Dendritic cell treated with granulocyte-macrophage colony-stimulating factor and Interleukin-4, amounts not matched to agents 40 ng/mL and 50 ng/mL, for 4 days (primary cell): ENCODE measurements around the gene SLC12A2.

Experiments
- H3K27ac Mint-ChIP-seq: one replicate; pipeline ENCODE4 v1.8.0; 2022; ENCODE audit warnings: mild to moderate bottlenecking, mixed read lengths
- H3K27me3 Mint-ChIP-seq: one replicate; pipeline ENCODE4 v1.8.0; 2022; ENCODE audit warnings: mild to moderate bottlenecking, mixed read lengths
- H3K36me3 Mint-ChIP-seq: one replicate; pipeline ENCODE4 v1.8.0; 2022; ENCODE audit warnings: low read depth, mixed read lengths
- H3K4me1 Mint-ChIP-seq: one replicate; pipeline ENCODE4 v1.8.0; 2022; ENCODE audit warnings: low read depth, mixed read lengths
- H3K4me3 Mint-ChIP-seq: one replicate; pipeline ENCODE4 v1.8.0; 2022; ENCODE audit warnings: mild to moderate bottlenecking, moderate library complexity, mixed read lengths
- H3K9me3 Mint-ChIP-seq: one replicate; pipeline ENCODE4 v1.8.0; 2022; ENCODE audit warnings: mixed read lengths
- intact Hi-C: fragments of 100-400 bp; cut with micrococcal nuclease; formaldehyde crosslinking; loops from one replicate; pipeline ENCODE4 v1.15.0; 2022

SLC12A2 gene

DNA sequence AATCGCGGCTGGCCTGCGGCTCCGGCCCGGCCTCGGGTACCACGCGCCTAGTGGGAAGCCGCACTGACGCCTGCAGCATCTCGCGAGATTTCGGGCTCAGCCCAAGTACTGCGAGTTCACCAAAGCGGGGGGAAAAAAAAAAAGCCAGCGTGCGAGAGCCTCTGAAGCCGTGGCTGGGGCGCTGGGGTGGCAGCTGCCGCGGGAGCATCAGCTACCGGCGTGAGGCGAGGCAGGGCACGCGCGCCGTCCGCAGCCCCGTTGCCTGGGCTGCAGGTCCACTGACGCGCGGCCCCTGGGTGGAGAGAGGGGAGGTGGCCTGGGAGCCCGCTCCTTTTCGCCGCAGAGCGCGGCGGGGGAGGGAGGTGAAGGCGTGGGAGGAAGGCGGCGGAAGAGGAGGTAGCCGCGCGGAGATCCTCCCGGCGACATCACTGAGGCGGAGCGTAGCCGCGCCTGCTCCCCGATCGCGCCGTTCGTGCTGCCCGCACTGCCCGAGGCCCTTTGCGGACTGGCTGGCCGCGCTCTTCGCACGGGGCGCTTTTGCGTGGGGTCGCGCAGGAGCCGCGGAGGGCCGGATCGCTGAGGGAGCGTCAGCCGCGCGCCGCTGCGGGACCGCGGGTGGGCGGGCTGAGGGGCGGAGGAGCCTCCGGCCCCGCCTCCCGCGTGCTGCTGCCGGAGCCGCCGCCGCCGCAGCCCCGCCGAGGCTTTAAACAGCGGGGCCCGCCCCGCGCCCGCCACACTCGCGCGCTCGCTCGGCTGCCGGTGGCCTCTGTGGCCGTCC lies at the start of gene SLC12A2:
TSS of gene SLC12A2 (plus strand) at position 734 of the 778 bp plus-strand sequence. CDS start 189 bp downstream, outside the sequence.
- H3K4me3 Mint-ChIP-seq: peak within 1 kb of the TSS; percentile 87
- H3K4me1 Mint-ChIP-seq: peaks cover 39% of the 10 kb centered on the region
- peaks cover 13% of the 10 kb centered on the region for H3K27me3 Mint-ChIP-seq
- intact Hi-C loops: loop anchor here (5.0 to 10.0 kb wide), 4 partner anchors 248 to 1012 kb away; partner anchors contain the start of genes FBN2, ISOC1 and PRRC1
- H3K27ac Mint-ChIP-seq: peak within 1 kb of the TSS; percentile 85
- H3K9me3 Mint-ChIP-seq: no peaks in the 10 kb centered on the region
- H3K36me3 Mint-ChIP-seq: peaks cover 7% of the 10 kb centered on the region

DNA sequence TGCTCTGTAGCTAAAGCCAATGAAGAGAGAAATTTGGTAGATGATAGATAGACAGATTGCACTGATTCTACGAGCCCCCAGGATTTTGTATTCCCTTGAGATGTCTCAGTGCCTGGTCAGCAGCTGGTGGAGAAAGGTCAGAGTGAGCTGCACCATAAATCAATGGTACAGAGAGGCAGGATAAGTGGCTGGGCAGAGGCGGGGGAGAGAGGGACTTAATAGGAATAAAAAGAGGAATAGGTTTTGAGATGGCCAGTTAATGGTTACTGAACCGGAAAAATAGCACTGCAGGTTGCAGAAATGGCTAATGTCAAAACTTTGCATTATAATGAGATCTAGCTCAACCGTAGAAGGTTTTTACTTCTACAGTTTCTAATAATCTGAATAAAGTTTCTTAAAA lies 47.9 kb upstream of the SLC12A2 start:
- Mint-ChIP-seq H3K27ac (no peak overlapping the region), H3K9me3 (peaks cover 32% of the 10 kb centered on the region), H3K4me3 (no peak overlapping the region), H3K27me3 (no peaks in the 10 kb centered on the region), H3K4me1 (no peaks in the 10 kb centered on the region), H3K36me3 (no peaks in the 10 kb centered on the region)
- intact Hi-C loops: no loop called here

DNA sequence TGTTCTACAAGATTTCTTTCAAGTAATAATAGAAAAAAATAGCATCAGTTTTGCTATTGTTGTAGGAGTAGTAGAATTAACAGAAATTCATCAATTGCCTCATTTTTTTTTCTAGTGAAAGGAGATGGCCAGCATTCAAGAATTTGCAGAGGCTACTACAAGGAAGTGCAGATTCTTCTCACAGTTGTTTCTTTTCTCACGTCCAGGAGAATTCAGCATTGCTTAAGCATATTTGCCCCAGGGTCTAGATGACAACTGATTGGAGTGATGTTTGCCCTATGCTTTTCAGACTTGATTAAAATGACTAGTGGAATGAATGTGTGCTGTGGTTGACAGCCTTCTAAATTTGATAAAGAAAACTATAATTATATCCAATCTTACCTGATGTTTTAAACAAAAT lies 46.6 kb upstream of the SLC12A2 start:
- no peaks in the 10 kb centered on the region for H3K36me3 Mint-ChIP-seq
- peaks cover 21% of the 10 kb centered on the region for H3K9me3 Mint-ChIP-seq
- H3K4me1 Mint-ChIP-seq: no peaks in the 10 kb centered on the region
- no peaks in the 10 kb centered on the region for H3K27me3 Mint-ChIP-seq
- no peak overlapping the region for H3K4me3 Mint-ChIP-seq
- intact Hi-C loops: no loop called here
- no peak overlapping the region for H3K27ac Mint-ChIP-seq

DNA sequence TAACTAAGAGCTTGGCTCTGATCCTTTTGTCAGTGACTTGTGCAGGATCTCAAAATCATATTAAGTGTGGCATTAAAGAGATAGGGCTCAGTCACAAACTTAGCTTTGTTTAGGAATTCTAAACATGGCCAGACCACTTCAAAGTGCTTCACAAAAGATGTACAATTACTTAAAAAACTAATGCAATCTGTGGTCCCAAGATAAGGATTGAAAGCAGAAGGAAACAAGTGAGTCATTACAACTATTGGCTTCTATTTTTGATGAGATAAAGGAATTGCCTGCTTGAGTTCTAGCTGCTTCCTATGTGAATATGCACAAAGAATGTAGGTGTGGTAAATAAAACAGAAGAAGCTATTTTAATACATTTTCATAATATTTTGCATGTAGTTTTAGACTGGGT lies 44.9 kb upstream of the SLC12A2 start:
- Mint-ChIP-seq H3K36me3 (no peaks in the 10 kb centered on the region), H3K4me3 (no peak overlapping the region), H3K9me3 (peaks cover 11% of the 10 kb centered on the region), H3K27ac (no peak overlapping the region), H3K27me3 (no peaks in the 10 kb centered on the region), H3K4me1 (no peaks in the 10 kb centered on the region)
- intact Hi-C loops: no loop called here

DNA sequence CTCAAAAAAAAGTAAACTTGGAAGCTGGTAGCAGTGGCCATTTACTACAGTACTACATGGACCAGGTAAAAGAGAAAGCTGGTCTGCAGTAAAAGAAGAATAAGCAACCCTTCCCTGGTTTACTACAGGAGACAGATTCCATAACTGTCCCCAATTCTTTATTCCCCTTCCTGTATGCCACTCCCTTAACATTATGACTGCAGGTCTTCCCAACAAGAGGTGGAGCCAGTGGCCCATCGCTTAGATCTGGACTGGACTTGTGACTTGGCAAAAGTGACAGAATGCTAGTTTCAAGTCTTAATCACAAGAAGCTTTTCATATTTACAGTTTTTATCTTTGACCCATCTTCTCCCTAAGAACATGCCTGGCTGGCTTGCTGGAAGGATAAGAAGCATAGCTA lies 42.6 kb upstream of the SLC12A2 start:
- Mint-ChIP-seq H3K27ac (no peak overlapping the region), H3K27me3 (no peaks in the 10 kb centered on the region), H3K36me3 (peaks cover 11% of the 10 kb centered on the region), H3K9me3 (peaks cover 11% of the 10 kb centered on the region), H3K4me1 (no peaks in the 10 kb centered on the region), H3K4me3 (no peak overlapping the region)
- intact Hi-C loops: no loop called here

DNA sequence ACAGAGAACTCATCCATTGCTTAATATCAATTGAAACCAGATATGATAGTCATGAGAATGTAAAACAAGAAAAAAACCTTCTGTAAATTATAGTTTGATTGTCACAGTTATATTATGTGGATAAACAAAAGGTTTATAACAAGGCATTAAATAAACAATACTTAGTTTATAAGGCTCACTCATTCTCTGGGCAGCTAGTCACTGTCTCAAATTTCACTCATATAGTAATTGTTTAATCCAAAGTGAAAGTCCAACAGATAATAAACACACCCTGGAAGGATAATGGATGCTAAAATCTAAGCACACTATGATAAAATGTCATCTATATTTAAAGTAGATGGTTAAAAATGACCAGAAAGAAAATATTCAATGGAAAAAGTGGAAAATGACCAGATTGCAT lies 30.8 kb upstream of the SLC12A2 start:
- H3K27ac Mint-ChIP-seq: no peak overlapping the region
- intact Hi-C loops: no loop called here
- H3K4me1 Mint-ChIP-seq: no peaks in the 10 kb centered on the region
- peaks cover 9% of the 10 kb centered on the region for H3K9me3 Mint-ChIP-seq
- no peaks in the 10 kb centered on the region for H3K27me3 Mint-ChIP-seq
- no peak overlapping the region for H3K4me3 Mint-ChIP-seq
- H3K36me3 Mint-ChIP-seq: peaks cover 10% of the 10 kb centered on the region

DNA sequence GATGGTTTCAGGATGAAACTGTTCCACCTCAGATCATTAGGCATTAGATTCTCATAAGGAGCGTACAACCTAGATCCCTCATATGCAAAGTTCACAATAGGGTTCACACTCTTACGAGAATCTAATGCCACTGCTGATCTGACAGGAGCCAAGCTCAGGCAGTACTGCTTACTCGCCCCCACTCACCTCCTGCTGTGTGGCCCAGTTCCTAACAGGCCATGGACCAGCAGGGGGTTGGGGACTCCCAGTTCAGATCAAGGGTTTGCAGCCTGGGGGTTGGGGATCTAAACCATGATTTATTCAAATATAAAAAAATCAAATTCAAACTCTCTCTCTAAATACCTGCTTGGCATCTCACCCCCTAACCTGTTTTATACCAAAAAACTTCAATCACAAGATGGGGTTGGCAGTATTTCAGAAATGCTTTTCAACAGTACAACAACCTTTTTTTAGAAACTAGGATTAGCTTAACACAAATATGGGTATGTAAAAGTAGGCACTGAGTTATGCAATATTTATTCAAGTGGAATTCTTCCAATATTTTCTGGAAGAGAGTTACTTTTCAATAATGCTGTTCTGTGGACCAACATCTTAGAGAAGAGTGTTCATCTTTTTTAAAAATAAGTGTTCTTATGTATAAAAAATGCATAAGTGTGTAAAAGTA lies 30.1 kb upstream of the SLC12A2 start:
- Mint-ChIP-seq H3K4me3 (no peak overlapping the region), H3K27me3 (no peaks in the 10 kb centered on the region), H3K36me3 (peaks cover 10% of the 10 kb centered on the region), H3K4me1 (no peaks in the 10 kb centered on the region), H3K9me3 (peaks cover 9% of the 10 kb centered on the region), H3K27ac (no peak overlapping the region)
- intact Hi-C loops: no loop called here

DNA sequence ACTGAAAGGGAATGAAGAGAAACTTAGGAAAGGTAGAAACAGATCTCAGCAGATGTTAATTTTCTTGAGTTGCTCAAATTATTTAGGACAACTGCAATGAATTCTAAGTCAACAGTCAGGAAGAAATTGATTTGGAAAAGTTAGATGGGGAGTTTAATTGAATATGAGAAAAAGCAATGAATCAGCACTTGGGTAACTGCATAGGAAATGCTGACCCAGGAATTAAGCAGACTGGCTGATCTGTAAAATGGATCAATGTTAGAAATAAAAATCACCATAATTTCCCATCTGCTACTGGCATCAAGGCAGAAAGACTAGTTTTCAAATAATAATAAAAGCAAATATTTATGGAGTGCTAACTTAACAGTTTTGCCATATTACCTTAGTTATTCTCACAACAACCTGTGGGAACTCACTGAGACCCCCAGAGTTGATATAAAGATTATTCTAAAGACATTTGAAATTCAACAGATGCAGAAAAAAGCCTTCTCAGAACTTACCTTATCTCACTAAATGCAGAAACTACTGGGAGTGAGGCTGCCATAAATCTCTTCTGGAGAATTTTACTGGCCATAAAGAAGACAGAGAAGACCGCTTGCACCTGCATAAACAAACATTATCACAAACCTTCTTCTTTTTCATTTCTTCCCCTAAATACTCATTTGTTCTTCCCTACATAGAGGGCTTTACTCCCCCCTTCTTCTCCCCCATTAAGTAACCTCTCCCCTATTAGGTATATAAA lies 22.8 kb upstream of the SLC12A2 start:
- H3K9me3 Mint-ChIP-seq: no peaks in the 10 kb centered on the region
- no peaks in the 10 kb centered on the region for H3K4me1 Mint-ChIP-seq
- intact Hi-C loops: no loop called here
- peaks cover under 1% of the 10 kb centered on the region for H3K36me3 Mint-ChIP-seq
- H3K4me3 Mint-ChIP-seq: no peak overlapping the region
- no peak overlapping the region for H3K27ac Mint-ChIP-seq
- H3K27me3 Mint-ChIP-seq: no peaks in the 10 kb centered on the region

DNA sequence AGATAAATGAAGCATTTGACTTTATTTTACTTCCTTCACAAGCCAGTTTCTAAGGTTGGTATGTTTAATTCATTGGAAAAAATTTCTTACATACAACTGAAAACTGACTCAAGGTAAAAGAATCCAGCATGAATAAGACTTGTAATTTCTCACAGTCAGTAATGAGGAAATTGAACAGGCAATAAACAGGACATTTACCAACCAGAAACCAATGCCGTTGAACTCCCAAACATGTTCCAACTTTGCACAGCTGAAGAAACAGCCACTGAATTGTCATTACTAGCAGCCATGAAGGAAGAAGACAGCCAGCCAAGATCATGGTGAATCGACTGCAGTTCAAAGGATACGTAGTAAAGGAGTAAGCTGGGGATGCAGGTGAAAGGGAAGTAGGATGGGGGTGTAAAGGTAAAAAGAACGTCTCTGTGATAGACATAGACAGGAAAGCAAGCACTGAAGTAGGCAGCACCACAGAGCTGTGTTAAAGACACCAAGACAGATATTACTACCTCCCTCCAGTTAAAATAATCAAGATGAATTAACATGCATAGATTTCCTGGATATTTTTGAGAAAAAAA lies 21.3 kb upstream of the SLC12A2 start:
- intact Hi-C loops: no loop called here
- Mint-ChIP-seq H3K4me1 (no peaks in the 10 kb centered on the region), H3K27ac (peak overlapping the region; percentile 53), H3K36me3 (no peaks in the 10 kb centered on the region), H3K27me3 (no peaks in the 10 kb centered on the region), H3K4me3 (no peak overlapping the region), H3K9me3 (no peaks in the 10 kb centered on the region)

DNA sequence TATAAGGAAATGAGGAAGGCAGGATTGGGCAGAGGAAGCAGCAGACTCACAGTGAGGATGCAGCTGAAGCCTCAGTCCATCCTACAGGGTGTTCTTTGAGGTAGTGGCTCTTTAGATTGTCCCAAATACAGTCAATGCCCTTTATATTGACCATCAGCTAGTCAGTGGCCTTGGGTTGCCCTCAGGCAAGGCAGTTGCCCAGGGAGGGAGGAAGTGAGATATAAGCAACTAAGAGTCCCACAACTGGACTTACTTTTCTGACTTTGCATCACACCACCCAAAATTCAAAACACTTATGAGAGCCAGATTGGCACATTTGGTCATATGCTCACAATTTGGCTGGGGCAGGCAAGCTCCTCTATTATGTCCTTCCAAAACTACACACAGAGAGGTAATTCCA lies 9.4 kb upstream of the SLC12A2 start:
- Mint-ChIP-seq H3K4me1 (peaks cover 9% of the 10 kb centered on the region), H3K27ac (no peak overlapping the region), H3K9me3 (no peaks in the 10 kb centered on the region), H3K4me3 (no peak overlapping the region), H3K27me3 (no peaks in the 10 kb centered on the region), H3K36me3 (no peaks in the 10 kb centered on the region)
- intact Hi-C loops: no loop called here

DNA sequence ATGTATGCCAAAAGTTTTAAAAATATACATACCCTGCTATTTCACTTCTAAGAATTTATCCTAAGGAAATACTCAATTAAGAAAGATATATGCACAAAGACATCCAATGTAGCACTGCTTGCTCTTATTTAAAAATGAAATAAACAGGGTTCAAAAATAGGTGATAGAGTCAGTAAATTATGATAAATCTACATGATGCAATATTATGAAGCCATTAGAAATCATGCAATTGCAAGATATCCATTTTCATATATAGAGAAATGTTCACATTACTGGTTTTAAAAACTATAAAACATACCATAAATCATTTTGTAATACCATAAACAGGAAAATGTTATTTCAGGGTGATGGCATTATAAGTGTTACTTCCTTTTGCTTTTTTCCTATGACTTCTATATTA lies 8.6 kb upstream of the SLC12A2 start:
- intact Hi-C loops: no loop called here
- H3K4me3 Mint-ChIP-seq: no peak overlapping the region
- peaks cover 9% of the 10 kb centered on the region for H3K4me1 Mint-ChIP-seq
- no peaks in the 10 kb centered on the region for H3K9me3 Mint-ChIP-seq
- H3K36me3 Mint-ChIP-seq: no peaks in the 10 kb centered on the region
- H3K27me3 Mint-ChIP-seq: no peaks in the 10 kb centered on the region
- no peak overlapping the region for H3K27ac Mint-ChIP-seq

DNA sequence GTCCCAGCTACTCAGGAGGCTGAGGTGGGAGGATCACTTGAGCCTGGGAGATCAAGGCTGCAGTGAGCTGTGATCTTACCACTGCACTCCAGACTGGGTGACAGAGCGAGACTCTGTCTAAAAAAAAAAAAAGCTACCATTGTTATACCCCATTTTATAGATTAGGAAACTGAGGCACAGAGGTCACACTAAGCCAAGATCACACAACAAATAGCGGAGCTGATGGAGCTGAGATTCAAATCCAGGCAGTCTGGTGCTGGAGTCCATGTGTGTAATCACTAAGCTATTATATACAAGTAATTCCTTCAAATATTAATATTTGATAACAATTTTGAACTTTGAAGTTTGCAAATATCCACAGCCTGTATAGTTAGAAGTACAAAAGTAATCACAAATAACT lies 6.0 kb upstream of the SLC12A2 start:
- peaks cover 31% of the 10 kb centered on the region for H3K4me1 Mint-ChIP-seq
- no peaks in the 10 kb centered on the region for H3K27me3 Mint-ChIP-seq
- H3K4me3 Mint-ChIP-seq: no peak overlapping the region
- no peak overlapping the region for H3K27ac Mint-ChIP-seq
- intact Hi-C loops: no loop called here
- no peaks in the 10 kb centered on the region for H3K36me3 Mint-ChIP-seq
- no peaks in the 10 kb centered on the region for H3K9me3 Mint-ChIP-seq

DNA sequence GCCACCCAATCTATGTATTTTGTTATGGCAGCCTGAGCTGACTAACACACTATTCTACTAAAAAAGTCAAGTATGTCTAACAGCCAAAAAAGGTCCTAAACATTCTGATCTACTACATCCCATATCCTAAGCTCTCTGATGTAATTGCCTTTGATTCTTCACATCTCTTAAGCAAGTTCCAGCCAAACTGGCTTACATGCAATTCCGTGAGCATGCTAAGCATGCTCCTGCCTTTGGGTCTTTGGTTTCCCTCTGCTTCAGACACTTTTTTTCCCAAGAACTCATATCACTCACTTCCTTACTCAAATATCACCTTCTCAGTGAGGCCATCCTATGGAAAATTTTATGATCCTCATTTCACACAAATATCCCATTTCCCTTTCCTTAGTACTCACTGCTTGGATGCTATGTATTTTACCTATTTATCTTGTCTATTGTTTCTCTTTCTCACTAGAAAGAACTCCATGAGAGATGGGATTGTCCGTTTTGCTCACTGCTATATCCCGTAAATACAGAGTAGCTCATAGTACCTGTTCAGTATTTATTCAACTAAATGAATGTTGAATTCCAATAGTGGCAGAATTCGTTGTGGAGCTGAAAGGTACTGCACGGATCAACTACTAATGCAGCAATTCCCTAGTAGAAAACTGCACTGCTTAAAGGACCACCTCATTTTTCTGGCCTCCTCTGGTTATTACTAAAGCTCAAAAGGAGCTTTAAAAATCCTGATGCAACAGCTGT lies 2.3 kb upstream of the SLC12A2 start:
- H3K4me1 Mint-ChIP-seq: peaks cover 34% of the 10 kb centered on the region
- H3K27me3 Mint-ChIP-seq: peaks cover 13% of the 10 kb centered on the region
- H3K4me3 Mint-ChIP-seq: peak overlapping the region; percentile 87
- peaks cover 7% of the 10 kb centered on the region for H3K36me3 Mint-ChIP-seq
- intact Hi-C loops: loop anchor here (5.0 to 10.0 kb wide), 4 partner anchors 246 to 1014 kb away; partner anchors contain the start of genes FBN2, ISOC1 and PRRC1
- peak overlapping the region; percentile 85 for H3K27ac Mint-ChIP-seq
- H3K9me3 Mint-ChIP-seq: no peaks in the 10 kb centered on the region
